Nephron progenitor cell (in vitro differentiated cells): ENCODE data around the gene PPBP.

ENCODE experiments used
- DNase-seq: peaks from one replicate; pipeline ENCODE4 v3.0.0; 2021
- H3K27ac Mint-ChIP-seq: 2 replicates; pipeline ENCODE4 v1.8.0; 2021; ENCODE audit warnings: mild to moderate bottlenecking, moderate library complexity, mixed read lengths
- H3K27me3 Mint-ChIP-seq: 2 replicates; pipeline ENCODE4 v1.8.0; 2021; ENCODE audit warnings: mild to moderate bottlenecking, low read depth, mixed read lengths; ENCODE audit not compliant: poor library complexity
- H3K36me3 Mint-ChIP-seq: 2 replicates; pipeline ENCODE4 v1.8.0; 2021; ENCODE audit warnings: low read depth, mixed read lengths
- H3K4me1 Mint-ChIP-seq: 2 replicates; pipeline ENCODE4 v1.8.0; 2021; ENCODE audit warnings: mixed read lengths
- H3K4me3 Mint-ChIP-seq: 2 replicates; pipeline ENCODE4 v1.8.0; 2021; ENCODE audit warnings: mild to moderate bottlenecking, moderate library complexity, mixed read lengths
- H3K9me3 Mint-ChIP-seq: 2 replicates; pipeline ENCODE4 v1.8.0; 2021; ENCODE audit warnings: mild to moderate bottlenecking, moderate library complexity, mixed read lengths
- CTCF ChIP-seq: fragments of 200-600 bp; sonication (generic); IDR thresholded peaks from 2 replicates; pipeline ENCODE4 v1.5.0; 2021; ENCODE audit warnings: antibody characterized with exemption

PPBP gene

GRCh38 chr4:73992050-73992449 lies 4.1 kb upstream of the PPBP start:
- no peak for TF ChIP-seq CTCF
- no peak overlapping the region for H3K27ac Mint-ChIP-seq
- peaks cover 23% of the 10 kb centered on the region for H3K27me3 Mint-ChIP-seq
- no peak for DNase-seq
- H3K4me1 Mint-ChIP-seq, result no peaks in the 10 kb centered on the region
- no peak overlapping the region for H3K4me3 Mint-ChIP-seq
- H3K36me3 Mint-ChIP-seq, result no peaks in the 10 kb centered on the region
- no peaks in the 10 kb centered on the region for H3K9me3 Mint-ChIP-seq

- TF ChIP-seq CTCF, result no peak
- Mint-ChIP-seq H3K4me3 (no peak overlapping the region), H3K9me3 (no peaks in the 10 kb centered on the region), H3K36me3 (no peaks in the 10 kb centered on the region), H3K27ac (no peak overlapping the region), H3K4me1 (no peaks in the 10 kb centered on the region), H3K27me3 (peaks cover 21% of the 10 kb centered on the region)
- DNase-seq, result no peak
These were observed 3.7 kb upstream of the PPBP start for GRCh38 chr4:73991742-73992000.

- no peak for TF ChIP-seq CTCF
- H3K4me1 Mint-ChIP-seq, result no peaks in the 10 kb centered on the region
- H3K4me3 Mint-ChIP-seq, result no peak overlapping the region
- no peaks in the 10 kb centered on the region for H3K9me3 Mint-ChIP-seq
- no peaks in the 10 kb centered on the region for H3K36me3 Mint-ChIP-seq
- DNase-seq, result no peak
- H3K27ac Mint-ChIP-seq, result no peak overlapping the region
- H3K27me3 Mint-ChIP-seq, result peaks cover 16% of the 10 kb centered on the region
These were observed 3.2 kb upstream of the PPBP start for GRCh38 chr4:73990988-73991741.

GRCh38 chr4:73989928-73990327 lies 1.9 kb upstream of the PPBP start:
- Mint-ChIP-seq H3K27ac (no peak overlapping the region), H3K9me3 (no peaks in the 10 kb centered on the region), H3K4me3 (no peak overlapping the region), H3K27me3 (peaks cover 15% of the 10 kb centered on the region), H3K36me3 (no peaks in the 10 kb centered on the region), H3K4me1 (no peaks in the 10 kb centered on the region)
- no peak for TF ChIP-seq CTCF
- no peak for DNase-seq

- no peak for DNase-seq
- Mint-ChIP-seq H3K27me3 (peaks cover 8% of the 10 kb centered on the region), H3K4me3 (no peak overlapping the region), H3K9me3 (no peaks in the 10 kb centered on the region), H3K4me1 (no peaks in the 10 kb centered on the region), H3K27ac (no peak overlapping the region), H3K36me3 (no peaks in the 10 kb centered on the region)
- no peak for TF ChIP-seq CTCF
These were observed 1.0 kb upstream of the PPBP start for GRCh38 chr4:73989031-73989430.

- no peak for DNase-seq
- Mint-ChIP-seq H3K27ac (no peak overlapping the region), H3K27me3 (peaks cover 12% of the 10 kb centered on the region)
These were observed 2.5 kb downstream of the PPBP start for GRCh38 chr4:73985528-73985852.

More at GRCh38 chr4:73985528-73985852, 2.5 kb downstream of the PPBP start:
- Mint-ChIP-seq H3K4me1 (no peaks in the 10 kb centered on the region), H3K4me3 (no peak overlapping the region), H3K36me3 (no peaks in the 10 kb centered on the region), H3K9me3 (no peaks in the 10 kb centered on the region)
- no peak for TF ChIP-seq CTCF
